H9 (cell line): ENCODE data around the gene LRRC3B. TPM values are rescaled to one million over a fixed set of nuclear protein-coding genes. Genes with fewer than 3 reads are reported as not detected.

Experiments used
- DNase-seq: peaks from one replicate; pipeline ENCODE4 v3.0.0-alpha.2; 2017
- H2AFZ ChIP-seq: one replicate; pipeline ENCODE4 v1.6.1; 2013; ENCODE audit warnings: mild to moderate bottlenecking, low read length, control low read depth, moderate library complexity
- H2AK5ac ChIP-seq: 2 replicates; pipeline ENCODE4 v1.6.1; 2013; ENCODE audit warnings: low read length, control low read depth, mixed read lengths; ENCODE audit not compliant: insufficient read length
- H2BK120ac ChIP-seq: one replicate; pipeline ENCODE4 v1.6.1; 2013; ENCODE audit warnings: low read depth, mild to moderate bottlenecking, low read length, control low read depth, inconsistent platforms; ENCODE audit not compliant: poor library complexity, severe bottlenecking
- H2BK12ac ChIP-seq: 2 replicates; pipeline ENCODE4 v1.6.1; 2013; ENCODE audit warnings: low read length, control low read depth, mixed read lengths, low read depth; ENCODE audit not compliant: insufficient read length
- H2BK15ac ChIP-seq: 2 replicates; pipeline ENCODE4 v1.6.1; 2013; ENCODE audit warnings: low read depth, low read length, control low read depth
- H2BK20ac ChIP-seq: one replicate; pipeline ENCODE4 v1.6.1; 2013; ENCODE audit warnings: low read depth, mild to moderate bottlenecking, low read length, control low read depth, inconsistent platforms; ENCODE audit not compliant: poor library complexity, severe bottlenecking
- H2BK5ac ChIP-seq: 2 replicates; pipeline ENCODE4 v1.6.1; 2013; ENCODE audit warnings: low read length, control low read depth, mixed read lengths; ENCODE audit not compliant: insufficient read length
- H3K14ac ChIP-seq: 2 replicates; pipeline ENCODE4 v1.6.1; 2013; ENCODE audit warnings: low read length, control low read depth; ENCODE audit not compliant: insufficient read depth
- H3K18ac ChIP-seq: 2 replicates; pipeline ENCODE4 v1.6.1; 2013; ENCODE audit warnings: low read depth, mild to moderate bottlenecking, mixed read lengths, low read length, control low read depth; ENCODE audit not compliant: insufficient read length
- H3K23ac ChIP-seq: 2 replicates; pipeline ENCODE4 v1.6.1; 2013; ENCODE audit warnings: low read length, control low read depth, mixed read lengths, low read depth; ENCODE audit not compliant: insufficient read length
- H3K23me2 ChIP-seq: 2 replicates; pipeline ENCODE4 v1.6.1; 2013; ENCODE audit warnings: low read depth, mild to moderate bottlenecking, mixed read lengths, low read length, control low read depth; ENCODE audit not compliant: insufficient read length, poor library complexity, severe bottlenecking
- H3K27ac ChIP-seq: 2 replicates; pipeline ENCODE4 v1.5.1; 2013; ENCODE audit warnings: low read length, control low read depth, mixed read lengths, low read depth; ENCODE audit not compliant: insufficient read length
- H3K27me3 ChIP-seq: 2 replicates; pipeline ENCODE4 v1.6.1; 2013; ENCODE audit warnings: low read length, control low read depth, inconsistent platforms; ENCODE audit not compliant: insufficient read depth
- H3K4ac ChIP-seq: 2 replicates; pipeline ENCODE4 v1.6.1; 2013; ENCODE audit warnings: low read depth, mild to moderate bottlenecking, control low read depth, inconsistent platforms, low read length, moderate library complexity
- H3K4me1 ChIP-seq: 2 replicates; pipeline ENCODE4 v1.6.1; 2013; ENCODE audit warnings: low read length, control low read depth, inconsistent platforms; ENCODE audit not compliant: insufficient read depth
- H3K4me2 ChIP-seq: 2 replicates; pipeline ENCODE4 v1.6.1; 2013; ENCODE audit warnings: low read length, control low read depth, mixed read lengths; ENCODE audit not compliant: insufficient read length, insufficient read depth
- H3K56ac ChIP-seq: 2 replicates; pipeline ENCODE4 v1.6.1; 2013; ENCODE audit warnings: low read depth, mild to moderate bottlenecking, mixed read lengths, low read length, control low read depth; ENCODE audit not compliant: insufficient read length
- H3K79me1 ChIP-seq: 2 replicates; pipeline ENCODE4 v1.6.1; 2013; ENCODE audit warnings: low read depth, mild to moderate bottlenecking, moderate library complexity, low read length, control low read depth, inconsistent platforms; ENCODE audit not compliant: insufficient read depth, poor library complexity, severe bottlenecking
- H3K79me2 ChIP-seq: 2 replicates; pipeline ENCODE4 v1.6.1; 2013; ENCODE audit warnings: low read length, control low read depth, inconsistent platforms; ENCODE audit not compliant: insufficient read depth
- H3K9ac ChIP-seq: 2 replicates; pipeline ENCODE4 v1.6.1; 2013; ENCODE audit warnings: low read length, control low read depth, mixed read lengths; ENCODE audit not compliant: insufficient read length; ENCODE audit errors: extremely low read depth
- H3K9me3 ChIP-seq: one replicate; pipeline ENCODE4 v1.6.1; 2013; ENCODE audit warnings: low read depth, low read length, inconsistent platforms; ENCODE audit not compliant: control insufficient read depth
- H3T11ph ChIP-seq: one replicate; pipeline ENCODE4 v1.6.1; 2013; ENCODE audit warnings: mild to moderate bottlenecking, low read length, control low read depth, inconsistent platforms
- H4K20me1 ChIP-seq: one replicate; pipeline ENCODE4 v1.6.1; 2013; ENCODE audit not compliant: control insufficient read depth, insufficient read length, insufficient read depth
- H4K5ac ChIP-seq: 2 replicates; pipeline ENCODE4 v1.6.1; 2013; ENCODE audit warnings: low read depth, mild to moderate bottlenecking, mixed read lengths, low read length, control low read depth; ENCODE audit not compliant: insufficient read length
- H4K8ac ChIP-seq: replicated peaks from 2 replicates; pipeline ENCODE4 v1.6.1; 2013; ENCODE audit warnings: low read length, control low read depth, mixed read lengths, low read depth; ENCODE audit not compliant: insufficient read length
- H4K91ac ChIP-seq: 2 replicates; pipeline ENCODE4 v1.6.1; 2013; ENCODE audit warnings: low read depth, mild to moderate bottlenecking, moderate library complexity, mixed read lengths, low read length, control low read depth; ENCODE audit not compliant: insufficient read length
- H3K27ac Mint-ChIP-seq, 3 experiments: 2 replicates in 2 of 3; 3 replicates in 1 of 3; pipeline ENCODE4 v1.8.0; 2020 to 2021; ENCODE audit warnings: mixed read lengths in 3 of 3, mild to moderate bottlenecking in 1 of 3, moderate library complexity in 1 of 3
- H3K27me3 Mint-ChIP-seq: 2 replicates; pipeline ENCODE4 v1.8.0; 2021; ENCODE audit warnings: low read depth, mild to moderate bottlenecking, moderate library complexity, mixed read lengths
- H3K36me3 Mint-ChIP-seq, 3 experiments: 2 replicates in 2 of 3; 3 replicates in 1 of 3; pipeline ENCODE4 v1.8.0; 2020 to 2021; ENCODE audit warnings: low read depth in 3 of 3, mixed read lengths in 3 of 3; ENCODE audit not compliant: insufficient read depth in 1 of 3
- H3K4me1 Mint-ChIP-seq, 2 experiments: 2 replicates each; pipeline ENCODE4 v1.8.0; 2020; ENCODE audit warnings: mixed read lengths in 2 of 2
- H3K4me3 Mint-ChIP-seq, 2 experiments: 2 replicates in 1 of 2; 3 replicates in 1 of 2; pipeline ENCODE4 v1.8.0; 2020 to 2021; ENCODE audit warnings: mild to moderate bottlenecking in 2 of 2, mixed read lengths in 2 of 2, moderate library complexity in 1 of 2
- H3K9me3 Mint-ChIP-seq, 2 experiments: 2 replicates in 1 of 2; 3 replicates in 1 of 2; pipeline ENCODE4 v1.8.0; 2020; ENCODE audit warnings: mild to moderate bottlenecking in 2 of 2, mixed read lengths in 2 of 2, moderate library complexity in 1 of 2
- CTCF ChIP-seq: fragments of 200-600 bp; sonication (generic); conservative IDR thresholded peaks from 3 replicates; pipeline ENCODE4 v1.8.0; 2021; ENCODE audit warnings: antibody characterized with exemption, mild to moderate bottlenecking
- WGBS: extraction: QIAGEN DNeasy Blood & Tissue Kit; methylation state at CpG from one replicate; pipeline ENCODE4 v1.1.7; 2013; ENCODE audit warnings: missing lambda C conversion rate, low lambda C conversion rate, mixed read lengths; ENCODE audit not compliant: insufficient read length; ENCODE audit errors: extremely low coverage; 5-methylcytosine and 5-hydroxymethylcytosine counted together
- total RNA-seq: library from RNA; stranded (reverse); gene quantifications from 2 replicates; pipeline ENCODE4 v1.2.1, GENCODE V29; 2021

The LRRC3B gene
- total RNA-seq, 1 experiment from 2014 or later, result 0.35 TPM

GRCh38 chr3:26752466-26752865 is 129.9 kb downstream of the LRRC3B start:
- no peak overlapping the region for H3T11ph ChIP-seq
- H3K4me2 ChIP-seq, result no peak overlapping the region
- H2AK5ac ChIP-seq, result no peak overlapping the region
- no peaks in the 10 kb centered on the region for H3K27me3 Mint-ChIP-seq
- no peak overlapping the region for H3K14ac ChIP-seq
- H3K4ac ChIP-seq, result no peak overlapping the region
- no peaks in the 10 kb centered on the region for H3K79me1 ChIP-seq
- H3K4me1 ChIP-seq, result no peaks in the 10 kb centered on the region
- no peak overlapping the region for H4K91ac ChIP-seq
- no peaks in the 10 kb centered on the region for H4K20me1 ChIP-seq
- no peak overlapping the region for H4K5ac ChIP-seq
- no peaks in the 10 kb centered on the region for H3K23me2 ChIP-seq
- no peak for TF ChIP-seq CTCF
- H2BK20ac ChIP-seq, result no peak overlapping the region
- no peak overlapping the region for H2BK120ac ChIP-seq
- H3K9me3 Mint-ChIP-seq, result peaks cover 0 to 2% of the 10 kb centered on the region in 2 experiments; a peak in 1 of 5 replicates
- no peak overlapping the region for H3K27ac ChIP-seq
- H3K79me2 ChIP-seq, result no peaks in the 10 kb centered on the region
- H2AFZ ChIP-seq, result no peak overlapping the region
- no peak overlapping the region for H3K4me3 Mint-ChIP-seq
- H2BK5ac ChIP-seq, result no peak overlapping the region
- no CpG with 5 or more reads among the region's 2 CpGs for WGBS
- no peak overlapping the region for H3K27ac Mint-ChIP-seq
- no peak overlapping the region for H3K56ac ChIP-seq
- no peak overlapping the region for H2BK12ac ChIP-seq
- H3K27me3 ChIP-seq, result no peaks in the 10 kb centered on the region
- H3K9me3 ChIP-seq, result no peaks in the 10 kb centered on the region
- no peaks in the 10 kb centered on the region for H3K4me1 Mint-ChIP-seq
- no peak for DNase-seq
- H3K36me3 Mint-ChIP-seq, result no peaks in the 10 kb centered on the region
- no peak overlapping the region for H2BK15ac ChIP-seq
- no peak overlapping the region for H3K18ac ChIP-seq
- H3K23ac ChIP-seq, result no peak overlapping the region
- no peak overlapping the region for H4K8ac ChIP-seq
- no peak overlapping the region for H3K9ac ChIP-seq
